Choroid plexus epithelial cell (primary cell): Measurements from ENCODE around the gene RAB3GAP2.
"Not testable (repeated sequence)": the region's sequence is repeated elsewhere in the genome, so short reads cannot be mapped to it uniquely, and the experiment has no call there.

Experiments
- DNase-seq: peaks from one replicate; pipeline ENCODE4 v3.0.0-alpha.2; 2010; ENCODE audit warnings: low read depth
- H3K4me3 ChIP-seq: 2 replicates; pipeline ENCODE4 v1.5.1; 2011; ENCODE audit warnings: low read depth, mild to moderate bottlenecking, control low read depth, low read length, moderate library complexity
- TF ChIP-seq, protein P1 (sequence below): conservative IDR thresholded peaks from 2 replicates; pipeline ENCODE4 v1.5.1; 2011; ENCODE audit warnings: low read depth, mild to moderate bottlenecking, control low read depth, inconsistent platforms, low read length, moderate library complexity

Gene RAB3GAP2

GRCh38 chr1:220224611-220225124, 47.6 kb downstream of the RAB3GAP2 start:
- TF ChIP-seq, protein P1, sequence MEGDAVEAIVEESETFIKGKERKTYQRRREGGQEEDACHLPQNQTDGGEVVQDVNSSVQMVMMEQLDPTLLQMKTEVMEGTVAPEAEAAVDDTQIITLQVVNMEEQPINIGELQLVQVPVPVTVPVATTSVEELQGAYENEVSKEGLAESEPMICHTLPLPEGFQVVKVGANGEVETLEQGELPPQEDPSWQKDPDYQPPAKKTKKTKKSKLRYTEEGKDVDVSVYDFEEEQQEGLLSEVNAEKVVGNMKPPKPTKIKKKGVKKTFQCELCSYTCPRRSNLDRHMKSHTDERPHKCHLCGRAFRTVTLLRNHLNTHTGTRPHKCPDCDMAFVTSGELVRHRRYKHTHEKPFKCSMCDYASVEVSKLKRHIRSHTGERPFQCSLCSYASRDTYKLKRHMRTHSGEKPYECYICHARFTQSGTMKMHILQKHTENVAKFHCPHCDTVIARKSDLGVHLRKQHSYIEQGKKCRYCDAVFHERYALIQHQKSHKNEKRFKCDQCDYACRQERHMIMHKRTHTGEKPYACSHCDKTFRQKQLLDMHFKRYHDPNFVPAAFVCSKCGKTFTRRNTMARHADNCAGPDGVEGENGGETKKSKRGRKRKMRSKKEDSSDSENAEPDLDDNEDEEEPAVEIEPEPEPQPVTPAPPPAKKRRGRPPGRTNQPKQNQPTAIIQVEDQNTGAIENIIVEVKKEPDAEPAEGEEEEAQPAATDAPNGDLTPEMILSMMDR: no peak
- no peak for DNase-seq
- no peak overlapping the region for H3K4me3 ChIP-seq

DNA sequence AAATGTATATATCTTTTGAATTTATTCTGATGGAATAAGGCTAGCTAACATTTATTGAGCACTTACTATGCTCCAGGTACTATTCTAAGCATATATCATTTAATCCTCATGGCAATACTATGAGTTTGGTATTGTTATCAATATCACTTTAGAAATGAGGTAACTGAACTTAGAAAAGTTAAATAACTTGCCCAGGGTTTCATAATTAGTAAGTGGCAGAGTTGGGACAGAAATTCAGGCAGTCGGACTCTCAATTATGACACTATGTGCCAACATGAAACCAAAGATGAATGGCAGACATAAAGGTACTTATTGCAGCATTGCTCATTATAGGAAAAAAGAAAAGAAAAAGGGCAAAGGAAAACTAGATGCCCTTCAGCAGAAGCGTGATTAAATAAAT, 48.2 kb downstream of the RAB3GAP2 start:
- no peak overlapping the region for H3K4me3 ChIP-seq
- TF ChIP-seq, protein P1: no peak
- no peak for DNase-seq

DNA sequence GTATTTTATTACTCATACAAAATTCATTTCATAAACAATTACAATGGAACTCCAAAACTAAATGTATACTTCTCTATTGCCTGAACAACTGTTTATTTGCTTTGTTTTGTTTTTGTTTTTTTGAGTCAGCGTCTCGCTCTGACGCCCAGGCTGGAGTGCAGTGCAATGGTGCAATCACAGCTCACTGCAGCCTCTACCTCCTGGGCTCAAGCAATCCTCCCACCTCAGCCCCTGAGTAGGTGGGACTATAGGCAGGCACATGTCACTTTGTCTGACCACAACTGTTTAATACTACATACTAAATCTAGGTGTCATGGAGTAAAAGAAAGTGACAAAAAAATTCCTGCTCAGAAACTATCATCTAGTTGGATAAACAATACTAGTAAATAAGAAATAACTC, 49.3 kb downstream of the RAB3GAP2 start:
- H3K4me3 ChIP-seq: no peak overlapping the region
- DNase-seq: peak; percentile 9
- TF ChIP-seq, protein P1: no peak

DNA sequence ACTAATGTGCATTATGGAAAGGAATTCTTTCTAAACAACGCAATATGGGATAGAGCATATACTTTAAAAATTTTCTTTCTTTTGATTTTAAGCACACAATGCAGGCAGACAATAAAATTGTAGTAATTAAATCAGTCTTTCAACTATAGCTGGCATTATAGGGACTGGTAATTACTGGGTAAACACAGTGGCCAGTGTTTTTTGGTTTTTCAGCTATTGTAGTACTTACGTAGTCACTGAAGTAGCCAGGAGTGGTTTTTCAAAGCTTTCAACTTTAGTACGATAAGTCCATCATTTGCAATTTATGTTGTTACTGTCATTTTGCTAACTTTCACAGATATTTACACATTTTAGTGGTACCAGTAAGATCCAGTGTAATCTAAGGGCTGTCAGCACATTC, 50.6 kb downstream of the RAB3GAP2 start:
- DNase-seq: no peak
- TF ChIP-seq, protein P1: no peak
- no peak overlapping the region for H3K4me3 ChIP-seq

DNA sequence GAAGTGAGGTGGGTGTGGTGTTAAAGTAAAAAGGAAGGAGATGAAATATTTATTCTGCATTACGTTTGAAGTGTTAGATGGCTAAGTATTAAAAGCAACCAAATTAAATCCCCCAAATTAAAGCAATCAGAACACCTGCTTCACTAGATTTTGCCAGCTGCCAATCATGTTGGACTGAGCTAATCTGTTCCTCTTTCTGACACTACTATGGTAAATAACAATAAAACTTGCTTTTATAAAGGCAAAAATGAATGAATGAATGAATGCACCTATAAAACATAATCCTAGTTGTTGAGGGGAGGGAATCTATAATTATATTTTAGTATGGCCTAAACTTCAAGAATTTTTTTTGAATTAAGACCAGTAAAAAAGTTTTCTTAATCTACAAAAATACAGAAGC, 51.0 kb downstream of the RAB3GAP2 start:
- no peak overlapping the region for H3K4me3 ChIP-seq
- DNase-seq: no peak
- TF ChIP-seq, protein P1: no peak

GRCh38 chr1:220220699-220221040, 51.6 kb downstream of the RAB3GAP2 start:
- DNase-seq, H3K4me3 ChIP-seq: not testable (repeated sequence)

DNA sequence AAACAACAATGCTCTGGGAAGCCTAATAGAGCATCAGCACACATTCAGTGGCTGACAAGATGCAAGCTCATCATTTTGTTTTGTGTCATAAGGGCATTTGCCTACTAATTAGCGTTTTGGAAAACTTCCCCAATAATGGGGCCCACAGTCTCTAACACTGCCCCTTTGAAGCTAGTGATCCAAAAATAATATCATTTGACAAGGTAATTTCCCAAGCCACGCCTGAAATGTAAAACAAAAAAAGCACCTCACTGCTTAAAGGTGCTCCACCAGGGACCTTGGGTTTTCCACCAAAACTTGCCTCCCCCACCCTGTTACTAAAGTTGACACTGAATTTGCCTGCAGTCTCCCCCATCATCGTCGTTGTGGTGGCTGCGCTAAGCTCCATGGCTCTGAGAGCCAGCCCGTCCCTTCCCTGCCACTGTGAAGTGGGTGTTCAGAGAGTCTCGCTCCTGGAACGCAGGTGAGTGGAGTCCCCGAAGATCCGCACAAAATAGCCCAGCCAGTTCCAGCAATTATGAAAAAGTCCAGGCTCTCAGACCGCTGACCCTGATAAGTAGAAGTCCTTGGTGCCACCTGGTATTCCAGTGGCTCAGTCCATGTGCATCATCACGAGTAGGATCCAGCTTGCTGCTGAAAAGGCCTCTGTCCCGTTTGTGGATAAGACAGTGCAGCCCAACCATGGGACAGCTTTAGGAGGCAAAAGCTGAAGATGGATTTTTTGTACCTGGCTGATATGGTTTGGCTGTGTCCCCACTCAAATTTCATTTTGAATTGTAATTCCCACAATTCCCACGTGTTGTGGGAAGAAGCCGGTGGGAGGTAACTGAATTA, 52.2 kb downstream of the RAB3GAP2 start:
- no peak overlapping the region for H3K4me3 ChIP-seq
- DNase-seq: no peak
- TF ChIP-seq, protein P1: no peak
